Endothelial cell of umbilical vein (primary cell): ENCODE data around the gene GDNF. TPM values are rescaled to one million over a fixed set of nuclear protein-coding genes. Genes with fewer than 3 reads are reported as not detected.

Experiments used
- BruUV-seq: library from RNA; stranded (reverse); fragments of 400-500 nt; replicated peaks from 2 replicates; lab custom pipeline; 2021; lab: Mats Ljungman, UMichigan
- CTCF ChIA-PET: fragments of 300-600, 350-600 bp; sonication (Branson Sonifier 250); formaldehyde crosslinking; loops from one replicate; lab custom pipeline; 2021; ENCODE audit warnings: antibody characterized with exemption, inconsistent platforms; lab: Charles Lee
- POLR2A ChIA-PET: fragments of 300-600, 350-600 bp; sonication (Branson Sonifier 250); formaldehyde crosslinking; loops from one replicate; lab custom pipeline; 2021; ENCODE audit warnings: antibody characterized with exemption, inconsistent platforms; lab: Charles Lee
- DNase-seq: peaks from one replicate; pipeline ENCODE4 v3.0.0-alpha.2; 2011; ENCODE audit warnings: low read depth, low spot score
- FAIRE-seq: peaks from 2 replicates; lab custom pipeline; 2011; peaks lifted over from hg19 to GRCh38; lab: Jason Lieb, UNC
- H2AFZ ChIP-seq: 2 replicates; pipeline ENCODE4 v1.6.0; 2012; ENCODE audit warnings: low read depth, low read length, control low read depth, inconsistent platforms
- H3K27ac ChIP-seq: 2 replicates; pipeline ENCODE4 v1.5.1; 2011; ENCODE audit warnings: low read depth, mild to moderate bottlenecking, control low read depth, low read length, moderate library complexity; ENCODE audit not compliant: insufficient read depth
- H3K27me3 ChIP-seq, 2 experiments: 2 replicates each; pipeline versions ENCODE4 v1.6.0 to v1.6.1; 2011; ENCODE audit warnings: low read length in 2 of 2, mixed read lengths in 1 of 2; ENCODE audit not compliant: control insufficient read depth in 2 of 2, insufficient read depth in 2 of 2
- H3K36me3 ChIP-seq, 2 experiments: 2 replicates in 1 of 2; 3 replicates in 1 of 2; pipeline ENCODE4 v1.5.1; 2011; ENCODE audit warnings: low read length in 2 of 2, mild to moderate bottlenecking in 1 of 2, moderate library complexity in 1 of 2; ENCODE audit not compliant: control insufficient read depth in 2 of 2, insufficient read depth in 2 of 2; ENCODE audit errors: extremely low read depth in 1 of 2
- H3K4me1 ChIP-seq: 3 replicates; pipeline ENCODE4 v1.5.1; 2011; ENCODE audit warnings: mild to moderate bottlenecking, low read length; ENCODE audit not compliant: control insufficient read depth, insufficient read depth; ENCODE audit errors: extremely low read depth
- H3K4me2 ChIP-seq: 2 replicates; pipeline ENCODE4 v1.6.1; 2011; ENCODE audit warnings: low read length, control low read depth, mixed read lengths; ENCODE audit not compliant: insufficient read depth
- H3K4me3 ChIP-seq, 3 experiments: fragments of 200-600 bp in 1 of 3; sonication (generic), shearing (Covaris generic) in 1 of 3; replicated peaks in 1 of 3; 2 replicates each; pipeline ENCODE4 v1.5.1; 2011 to 2016; ENCODE audit warnings: control low read depth in 3 of 3, low read length in 3 of 3, mild to moderate bottlenecking in 2 of 3, inconsistent platforms in 1 of 3, low read depth in 1 of 3, moderate library complexity in 1 of 3; ENCODE audit not compliant: insufficient read depth in 1 of 3
- H3K79me2 ChIP-seq: 2 replicates; pipeline ENCODE4 v1.6.0; 2012; ENCODE audit warnings: low read length, inconsistent platforms; ENCODE audit not compliant: control insufficient read depth, insufficient read depth
- H3K9ac ChIP-seq: replicated peaks from 2 replicates; pipeline ENCODE3; 2011; ENCODE audit warnings: low read length, control low read depth; ENCODE audit not compliant: insufficient read depth; ENCODE audit errors: extremely low read depth
- H3K9me1 ChIP-seq: replicated peaks from 3 replicates; pipeline ENCODE4 v1.6.0; 2011; ENCODE audit warnings: mild to moderate bottlenecking, low read length; ENCODE audit not compliant: control insufficient read depth, insufficient read depth; ENCODE audit errors: extremely low read depth
- H3K9me3 ChIP-seq: replicated peaks from 2 replicates; pipeline ENCODE4 v1.5.1; 2012; ENCODE audit warnings: low read length, inconsistent platforms; ENCODE audit not compliant: control insufficient read depth, insufficient read depth
- H4K20me1 ChIP-seq: replicated peaks from 2 replicates; pipeline ENCODE3; 2011; ENCODE audit warnings: mild to moderate bottlenecking, low read length; ENCODE audit not compliant: control insufficient read depth, insufficient read depth; ENCODE audit errors: extremely low read depth
- EZH2 ChIP-seq: IDR thresholded peaks from 2 replicates; pipeline ENCODE4 v1.6.1; 2012; ENCODE audit warnings: borderline replicate concordance, low read depth, mild to moderate bottlenecking, moderate library complexity, low read length, inconsistent platforms; ENCODE audit not compliant: severe bottlenecking
- FOS ChIP-seq: IDR thresholded peaks from 2 replicates; pipeline ENCODE4 v1.6.1; 2011; ENCODE audit warnings: mild to moderate bottlenecking, low read length, moderate library complexity, borderline replicate concordance; ENCODE audit not compliant: insufficient read depth
- GATA2 ChIP-seq: IDR thresholded peaks from 2 replicates; pipeline ENCODE4 v1.7.0; 2011; ENCODE audit warnings: low read depth, mild to moderate bottlenecking, moderate library complexity, mixed read lengths, low read length; ENCODE audit not compliant: insufficient read length, insufficient read depth
- JUN ChIP-seq: IDR thresholded peaks from 2 replicates; pipeline ENCODE4 v1.6.1; 2011; ENCODE audit warnings: borderline replicate concordance, low read depth; ENCODE audit not compliant: insufficient read length, insufficient read depth
- MYC ChIP-seq: IDR thresholded peaks from one replicate; pipeline ENCODE4 v1.6.1; 2011; ENCODE audit warnings: mild to moderate bottlenecking, low read depth, low read length
- POLR2A ChIP-seq: IDR thresholded peaks from 2 replicates; pipeline ENCODE4 v1.6.1; 2012; ENCODE audit warnings: low read depth, mild to moderate bottlenecking, control low read depth, low read length
- POLR2AphosphoS5 ChIP-seq: IDR thresholded peaks from 2 replicates; pipeline ENCODE4 v1.6.1; 2012; ENCODE audit warnings: low read depth, mild to moderate bottlenecking, control low read depth, low read length, moderate library complexity; ENCODE audit not compliant: insufficient read depth
- dilution Hi-C: fragments of 300-500 bp; cut with MboI; formaldehyde crosslinking; loops from one replicate; pipeline ENCODE4 v1.15.0; 2019; ENCODE audit warnings: low sequenced_read_pairs; ENCODE audit not compliant: extremely low pct_ligation_motif_present
- intact Hi-C: fragments of 100-400 bp; cut with micrococcal nuclease; formaldehyde crosslinking; loops from one replicate; pipeline ENCODE4 v1.10.0; 2022
- polyA plus RNA-seq, 4 experiments: library from polyadenylated mRNA; depleted of rRNA in 3 of 4; stranded (reverse) in 3 of 4; unstranded in 1 of 4; fragments of >200 nt; gene quantifications; 2 replicates each; pipeline versions ENCODE4 v1.2.1 to v1.2.3, GENCODE V29; 2011 to 2012; ENCODE audit warnings: missing spikeins in 1 of 4
- total RNA-seq: library from RNA; stranded (reverse); gene quantifications from 2 replicates; pipeline ENCODE4 v1.2.3, GENCODE V29; 2021
- TF ChIP-seq, protein P1 (sequence below): IDR thresholded peaks from 2 replicates; pipeline ENCODE4 v1.6.1; 2011; ENCODE audit not compliant: insufficient read depth, insufficient read length
- TF ChIP-seq, protein P2 (sequence below), 2 donors: IDR thresholded peaks; 1 replicate in 1 of 2; 2 replicates in 1 of 2; pipeline ENCODE4 v1.5.1; 2011; ENCODE audit warnings: low read length in 2 of 2, mild to moderate bottlenecking in 2 of 2, moderate library complexity in 2 of 2, control low read depth in 1 of 2, inconsistent platforms in 1 of 2, low read depth in 1 of 2; ENCODE audit not compliant: insufficient read depth in 1 of 2; ENCODE audit errors: extremely low read depth in 1 of 2

The GDNF gene
- total and polyA plus RNA-seq, 2 donors (not counting 3 experiments of a cell fraction or from before 2014, with no cell fraction given), result not detected

DNA sequence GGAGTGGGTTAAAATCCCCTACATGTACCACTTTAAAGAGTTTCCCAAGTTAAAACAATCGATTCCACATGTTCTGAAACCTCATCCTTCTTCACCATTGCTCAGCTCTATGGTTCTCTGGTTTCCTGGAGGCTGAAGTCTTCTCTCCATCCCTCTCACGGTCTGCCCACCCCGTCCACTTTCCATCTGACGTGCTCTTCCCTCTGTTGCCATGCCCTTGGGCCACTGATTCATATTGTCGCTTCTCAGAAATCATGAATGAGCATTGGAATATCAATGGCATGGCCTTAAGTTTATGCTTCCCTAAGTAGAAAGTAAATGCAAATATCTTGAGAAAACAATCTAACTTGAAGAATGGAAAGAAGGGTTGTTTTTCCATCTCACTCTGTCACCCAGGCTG is 30.9 kb downstream of the GDNF start:
- H3K27me3 ChIP-seq, result peaks cover 0 to 4% of the 10 kb centered on the region in 2 experiments
- intact Hi-C loops, result no loop called here
- H3K9me1 ChIP-seq, result no peaks in the 10 kb centered on the region
- no peak overlapping the region for H3K4me2 ChIP-seq
- ChIA-PET POLR2A (no interaction called here), CTCF (interaction anchor here (1.1 kb wide), 1 partner anchor 9 kb away, joined by 3 read pairs; no protein-coding TSS in a partner anchor)
- no peak overlapping the region for H3K9ac ChIP-seq
- BruUV-seq, result no TSS peak
- no peaks in the 10 kb centered on the region for H3K36me3 ChIP-seq
- no peak overlapping the region for H3K4me3 ChIP-seq
- H4K20me1 ChIP-seq, result no peaks in the 10 kb centered on the region
- H3K27ac ChIP-seq, result no peak overlapping the region
- DNase-seq (no peak), FAIRE-seq (no peak)
- no peaks in the 10 kb centered on the region for H3K4me1 ChIP-seq
- no peak overlapping the region for H2AFZ ChIP-seq
- dilution Hi-C loops, result no loop called here
- H3K79me2 ChIP-seq, result no peaks in the 10 kb centered on the region
- H3K9me3 ChIP-seq, result no peaks in the 10 kb centered on the region
- TF ChIP-seq, protein P1, sequence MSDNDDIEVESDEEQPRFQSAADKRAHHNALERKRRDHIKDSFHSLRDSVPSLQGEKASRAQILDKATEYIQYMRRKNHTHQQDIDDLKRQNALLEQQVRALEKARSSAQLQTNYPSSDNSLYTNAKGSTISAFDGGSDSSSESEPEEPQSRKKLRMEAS, result no peak
- TF ChIP-seq POLR2A (no peak), FOS (no peak), POLR2AphosphoS5 (no peak), MYC (no peak), EZH2 (no peak), GATA2 (no peak), JUN (no peak)
- TF ChIP-seq, protein P2, sequence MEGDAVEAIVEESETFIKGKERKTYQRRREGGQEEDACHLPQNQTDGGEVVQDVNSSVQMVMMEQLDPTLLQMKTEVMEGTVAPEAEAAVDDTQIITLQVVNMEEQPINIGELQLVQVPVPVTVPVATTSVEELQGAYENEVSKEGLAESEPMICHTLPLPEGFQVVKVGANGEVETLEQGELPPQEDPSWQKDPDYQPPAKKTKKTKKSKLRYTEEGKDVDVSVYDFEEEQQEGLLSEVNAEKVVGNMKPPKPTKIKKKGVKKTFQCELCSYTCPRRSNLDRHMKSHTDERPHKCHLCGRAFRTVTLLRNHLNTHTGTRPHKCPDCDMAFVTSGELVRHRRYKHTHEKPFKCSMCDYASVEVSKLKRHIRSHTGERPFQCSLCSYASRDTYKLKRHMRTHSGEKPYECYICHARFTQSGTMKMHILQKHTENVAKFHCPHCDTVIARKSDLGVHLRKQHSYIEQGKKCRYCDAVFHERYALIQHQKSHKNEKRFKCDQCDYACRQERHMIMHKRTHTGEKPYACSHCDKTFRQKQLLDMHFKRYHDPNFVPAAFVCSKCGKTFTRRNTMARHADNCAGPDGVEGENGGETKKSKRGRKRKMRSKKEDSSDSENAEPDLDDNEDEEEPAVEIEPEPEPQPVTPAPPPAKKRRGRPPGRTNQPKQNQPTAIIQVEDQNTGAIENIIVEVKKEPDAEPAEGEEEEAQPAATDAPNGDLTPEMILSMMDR (IDR thresholded peaks at IDR 0.05; ENCODE audit: extremely low read depth in 1 of 2, insufficient read depth in 1 of 2, low read depth in 1 of 2, low read length in 2 of 2), result no peak
